Measurements from ENCODE around the gene DSCAML1. TPM values are rescaled to one million over a fixed set of nuclear protein-coding genes. Genes with fewer than 3 reads are reported as not detected.

Gene DSCAML1
- total RNA-seq, 1 experiment from 2014 or later: 0.90 TPM

DNA sequence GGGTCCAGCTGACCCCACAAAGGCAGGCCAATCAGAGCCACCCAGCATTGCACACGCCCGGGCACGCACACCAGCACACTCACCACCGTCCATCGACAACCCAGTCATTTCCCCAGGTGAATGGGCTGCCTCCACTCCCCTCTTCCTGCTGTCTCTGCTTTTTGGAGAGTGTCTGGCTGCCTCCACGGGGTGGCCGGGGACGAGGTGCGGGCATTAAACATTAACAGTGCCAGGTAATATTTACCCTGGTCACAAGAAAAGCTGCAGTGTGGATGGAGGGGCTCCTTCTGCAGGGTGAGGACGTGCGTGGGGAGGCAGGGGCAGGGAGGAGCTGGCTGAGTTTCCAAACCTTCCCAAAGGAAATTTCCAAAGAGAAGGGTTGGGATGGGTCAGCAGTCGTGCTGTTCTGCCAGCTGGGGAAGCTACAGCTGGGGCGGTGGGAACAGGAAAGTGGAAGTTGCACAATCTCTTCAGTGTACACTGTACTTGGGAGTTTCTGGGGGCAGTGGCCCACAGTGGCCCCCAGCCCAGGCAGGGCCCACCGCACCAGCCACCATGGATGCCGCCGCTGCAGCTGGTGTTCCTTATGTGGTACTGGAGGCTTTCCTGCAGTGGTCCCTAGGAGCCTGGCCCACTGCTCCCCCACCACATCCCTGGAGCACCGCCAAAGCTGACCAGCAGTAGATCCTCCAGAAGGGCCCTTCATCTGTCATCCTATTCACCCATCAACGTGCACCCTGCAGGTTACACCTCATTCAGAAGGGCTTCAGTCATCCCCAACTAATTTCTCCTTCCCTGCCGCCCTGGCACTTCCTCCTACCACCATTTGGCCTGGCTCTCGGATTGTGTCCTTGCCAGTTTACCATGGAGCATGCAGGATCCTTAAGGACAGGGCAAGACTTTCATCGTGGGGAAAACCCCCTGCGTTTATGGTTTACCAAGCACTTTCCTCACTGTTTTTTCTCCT is 27.8 kb upstream of the DSCAML1 start, which contains the start of gene FXYD2 (continued):
- TF ChIP-seq HMGXB4 (CRISPR knock-in tag; IDR thresholded peaks at IDR 0.05) (no peak), EMX1 (CRISPR knock-in tag; IDR thresholded peaks at IDR 0.05) (no peak), ESRRA (CRISPR knock-in tag; IDR thresholded peaks at IDR 0.05; ENCODE audit: borderline replicate concordance) (no peak), AR (CRISPR knock-in tag; IDR thresholded peaks at IDR 0.05) (no peak)
- TF ChIP-seq, protein P1, sequence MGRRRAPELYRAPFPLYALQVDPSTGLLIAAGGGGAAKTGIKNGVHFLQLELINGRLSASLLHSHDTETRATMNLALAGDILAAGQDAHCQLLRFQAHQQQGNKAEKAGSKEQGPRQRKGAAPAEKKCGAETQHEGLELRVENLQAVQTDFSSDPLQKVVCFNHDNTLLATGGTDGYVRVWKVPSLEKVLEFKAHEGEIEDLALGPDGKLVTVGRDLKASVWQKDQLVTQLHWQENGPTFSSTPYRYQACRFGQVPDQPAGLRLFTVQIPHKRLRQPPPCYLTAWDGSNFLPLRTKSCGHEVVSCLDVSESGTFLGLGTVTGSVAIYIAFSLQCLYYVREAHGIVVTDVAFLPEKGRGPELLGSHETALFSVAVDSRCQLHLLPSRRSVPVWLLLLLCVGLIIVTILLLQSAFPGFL (CRISPR knock-in tag; IDR thresholded peaks at IDR 0.05; ENCODE audit: borderline replicate concordance): no peak

GRCh38 chr11:117823946-117824420 is 27.0 kb upstream of the DSCAML1 start:
- no peaks in the 10 kb centered on the region for H3K27me3 Mint-ChIP-seq (ENCODE audit: low read depth)
- ChIA-PET POLR2A (no interaction called here), CTCF (interaction anchor here (1.0 to 13.0 kb wide), 10 partner anchors 9 to 229 kb away, joined by 3 to 336 read pairs (median 7); no protein-coding TSS in a partner anchor)
- TF ChIP-seq ZBTB21 (CRISPR knock-in tag; IDR thresholded peaks at IDR 0.05; ENCODE audit: borderline replicate concordance) (no peak), ZNF263 (CRISPR knock-in tag; IDR thresholded peaks at IDR 0.05; ENCODE audit: low read depth) (no peak), HMGXB4 (CRISPR knock-in tag; IDR thresholded peaks at IDR 0.05) (no peak), CREM (CRISPR knock-in tag; IDR thresholded peaks at IDR 0.05) (no peak), PRRX2 (CRISPR knock-in tag; IDR thresholded peaks at IDR 0.05) (no peak), ZNF423 (CRISPR knock-in tag; IDR thresholded peaks at IDR 0.05) (no peak), ZNF317 (CRISPR knock-in tag; IDR thresholded peaks at IDR 0.05; ENCODE audit: borderline replicate concordance, low read depth) (no peak), NR3C1 (CRISPR knock-in tag; conservative IDR thresholded peaks at IDR 0.05; ENCODE audit: low read depth) (no peak), ZMAT4 (CRISPR knock-in tag; IDR thresholded peaks at IDR 0.05) (no peak), ZNF396 (CRISPR knock-in tag; IDR thresholded peaks at IDR 0.05; ENCODE audit: borderline replicate concordance) (no peak), ZNF281 (CRISPR knock-in tag; IDR thresholded peaks at IDR 0.05) (no peak)
- TF ChIP-seq, protein P2, sequence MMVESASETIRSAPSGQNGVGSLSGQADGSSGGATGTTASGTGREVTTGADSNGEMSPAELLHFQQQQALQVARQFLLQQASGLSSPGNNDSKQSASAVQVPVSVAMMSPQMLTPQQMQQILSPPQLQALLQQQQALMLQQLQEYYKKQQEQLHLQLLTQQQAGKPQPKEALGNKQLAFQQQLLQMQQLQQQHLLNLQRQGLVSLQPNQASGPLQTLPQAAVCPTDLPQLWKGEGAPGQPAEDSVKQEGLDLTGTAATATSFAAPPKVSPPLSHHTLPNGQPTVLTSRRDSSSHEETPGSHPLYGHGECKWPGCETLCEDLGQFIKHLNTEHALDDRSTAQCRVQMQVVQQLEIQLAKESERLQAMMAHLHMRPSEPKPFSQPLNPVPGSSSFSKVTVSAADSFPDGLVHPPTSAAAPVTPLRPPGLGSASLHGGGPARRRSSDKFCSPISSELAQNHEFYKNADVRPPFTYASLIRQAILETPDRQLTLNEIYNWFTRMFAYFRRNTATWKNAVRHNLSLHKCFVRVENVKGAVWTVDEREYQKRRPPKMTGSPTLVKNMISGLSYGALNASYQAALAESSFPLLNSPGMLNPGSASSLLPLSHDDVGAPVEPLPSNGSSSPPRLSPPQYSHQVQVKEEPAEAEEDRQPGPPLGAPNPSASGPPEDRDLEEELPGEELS (CRISPR knock-in tag; IDR thresholded peaks at IDR 0.05): no peak
- no peak overlapping the region for H3K27ac Mint-ChIP-seq
- H3K4me3 Mint-ChIP-seq: no peak overlapping the region
- H3K4me1 Mint-ChIP-seq: peaks cover 39% of the 10 kb centered on the region
- no peak for DNase-seq (ENCODE audit: low spot score)
- no peaks in the 10 kb centered on the region for H3K36me3 Mint-ChIP-seq
- no peaks in the 10 kb centered on the region for H3K9me3 Mint-ChIP-seq
- no peak for ATAC-seq
